Gastrocnemius medialis (tissue), 4 donors: ENCODE results near the gene TCF12.
"Not testable (repeated sequence)": the region's sequence is repeated elsewhere in the genome, so short reads cannot be mapped to it uniquely, and the experiment has no call there.

Experiments used
- CTCF ChIP-seq, 5 experiments: fragments of 450-650 bp in 3 of 5; fragments of 200-600 bp in 2 of 5; sonication (generic) in 2 of 5; IDR thresholded peaks in 4 of 5; conservative IDR thresholded peaks in 1 of 5; 1 replicate in 4 of 5; 2 replicates in 1 of 5; pipeline ENCODE4 v1.5.1; 2016 to 2019; ENCODE audit warnings: antibody characterized with exemption in 5 of 5, mild to moderate bottlenecking in 3 of 5, moderate library complexity in 3 of 5
- POLR2A ChIP-seq, 2 donors: fragments of 450-650 bp; IDR thresholded peaks; one replicate each; pipeline ENCODE4 v1.6.1; 2017; ENCODE audit warnings: antibody characterized with exemption in 2 of 2, mild to moderate bottlenecking in 2 of 2, moderate library complexity in 2 of 2

- TF ChIP-seq CTCF (IDR thresholded peaks at IDR 0.05 in 4 of 5, conservative IDR thresholded peaks at IDR 0.05 in 1 of 5); POLR2A (IDR thresholded peaks at IDR 0.05): not testable (repeated sequence)
Observed at GRCh38 chr15:57164251-57164650, 245.8 kb downstream of the TCF12 start.
